ENCODE results near the gene IFNG-AS1. TPM values are rescaled to one million over a fixed set of nuclear protein-coding genes. Genes with fewer than 3 reads are reported as not detected.
A peak's percentile ranks its signal among the peaks of the same experiment; 100 is the strongest.

The IFNG-AS1 gene
- polyA plus RNA-seq, 1 donor from 2014 or later, result not detected

DNA sequence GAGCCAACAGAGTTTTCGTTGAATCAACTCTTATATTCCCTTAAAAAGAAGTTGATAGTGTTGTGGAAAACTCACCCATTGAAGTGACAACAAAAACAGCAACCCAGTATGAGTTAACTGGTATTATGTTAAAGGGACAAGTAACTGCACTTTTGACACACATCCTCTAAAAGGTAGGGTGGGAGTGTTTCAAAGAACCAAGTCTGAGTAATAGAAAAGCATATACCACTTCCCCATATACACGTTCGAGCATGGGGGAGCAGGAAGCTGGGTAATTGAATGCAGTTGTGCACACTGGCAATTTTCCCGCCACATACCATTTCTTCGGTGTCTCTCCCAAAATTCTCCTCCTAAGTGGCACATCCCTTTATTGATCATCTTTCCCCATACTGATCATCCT is 31.5 kb downstream of the IFNG-AS1 start:
- Histone ChIP-seq H3K27me3 (ENCODE audit: insufficient read depth, low read depth, low read length) (no peaks in the 10 kb centered on the region), H4K20me1 (ENCODE audit: insufficient read depth) (no peaks in the 10 kb centered on the region)
- TF ChIP-seq, protein P1, sequence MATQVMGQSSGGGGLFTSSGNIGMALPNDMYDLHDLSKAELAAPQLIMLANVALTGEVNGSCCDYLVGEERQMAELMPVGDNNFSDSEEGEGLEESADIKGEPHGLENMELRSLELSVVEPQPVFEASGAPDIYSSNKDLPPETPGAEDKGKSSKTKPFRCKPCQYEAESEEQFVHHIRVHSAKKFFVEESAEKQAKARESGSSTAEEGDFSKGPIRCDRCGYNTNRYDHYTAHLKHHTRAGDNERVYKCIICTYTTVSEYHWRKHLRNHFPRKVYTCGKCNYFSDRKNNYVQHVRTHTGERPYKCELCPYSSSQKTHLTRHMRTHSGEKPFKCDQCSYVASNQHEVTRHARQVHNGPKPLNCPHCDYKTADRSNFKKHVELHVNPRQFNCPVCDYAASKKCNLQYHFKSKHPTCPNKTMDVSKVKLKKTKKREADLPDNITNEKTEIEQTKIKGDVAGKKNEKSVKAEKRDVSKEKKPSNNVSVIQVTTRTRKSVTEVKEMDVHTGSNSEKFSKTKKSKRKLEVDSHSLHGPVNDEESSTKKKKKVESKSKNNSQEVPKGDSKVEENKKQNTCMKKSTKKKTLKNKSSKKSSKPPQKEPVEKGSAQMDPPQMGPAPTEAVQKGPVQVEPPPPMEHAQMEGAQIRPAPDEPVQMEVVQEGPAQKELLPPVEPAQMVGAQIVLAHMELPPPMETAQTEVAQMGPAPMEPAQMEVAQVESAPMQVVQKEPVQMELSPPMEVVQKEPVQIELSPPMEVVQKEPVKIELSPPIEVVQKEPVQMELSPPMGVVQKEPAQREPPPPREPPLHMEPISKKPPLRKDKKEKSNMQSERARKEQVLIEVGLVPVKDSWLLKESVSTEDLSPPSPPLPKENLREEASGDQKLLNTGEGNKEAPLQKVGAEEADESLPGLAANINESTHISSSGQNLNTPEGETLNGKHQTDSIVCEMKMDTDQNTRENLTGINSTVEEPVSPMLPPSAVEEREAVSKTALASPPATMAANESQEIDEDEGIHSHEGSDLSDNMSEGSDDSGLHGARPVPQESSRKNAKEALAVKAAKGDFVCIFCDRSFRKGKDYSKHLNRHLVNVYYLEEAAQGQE (IDR thresholded peaks at IDR 0.05; ENCODE audit: borderline replicate concordance), result no peak
- TF ChIP-seq POLR2AphosphoS5 (IDR thresholded peaks at IDR 0.05) (no peak), EZH2 (IDR thresholded peaks at IDR 0.05; ENCODE audit: borderline replicate concordance, insufficient read depth, low read length, poor library complexity, severe bottlenecking) (no peak)

DNA sequence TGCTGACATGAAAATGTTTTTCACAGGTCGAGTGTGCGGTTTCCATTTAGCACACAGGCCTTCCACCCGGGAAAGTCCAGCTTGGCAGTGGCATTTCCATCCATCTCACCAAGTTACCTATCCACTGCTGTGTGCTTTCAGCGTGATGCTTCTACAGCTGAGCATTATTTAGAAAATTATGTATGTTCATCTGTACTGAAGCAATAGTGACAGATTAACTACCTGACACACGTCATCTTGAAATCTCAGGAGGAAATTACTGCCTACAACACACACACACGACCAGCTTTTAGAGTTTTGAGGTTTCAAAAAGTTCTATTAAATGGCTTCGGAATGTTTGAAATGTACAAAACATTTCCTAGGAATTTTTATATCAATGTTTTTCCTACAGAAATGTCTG is 39.4 kb downstream of the IFNG-AS1 start:
- Histone ChIP-seq H3K4me3 (ENCODE audit: low read length) (peak overlapping the region; percentile 36), H3K4me2 (ENCODE audit: low read length) (peak overlapping the region; percentile 56), H3K9ac (ENCODE audit: low read length) (no peak overlapping the region), H3F3A (ENCODE audit: insufficient read depth, low read length, poor library complexity, severe bottlenecking) (no peaks in the 10 kb centered on the region), H3K79me2 (replicated peaks; ENCODE audit: insufficient read depth, low read length) (no peaks in the 10 kb centered on the region), H3K27me3 (ENCODE audit: insufficient read depth, low read depth, low read length) (no peaks in the 10 kb centered on the region), H3K27ac (ENCODE audit: low read length) (peak overlapping the region; percentile 16), H3K36me3 (ENCODE audit: insufficient read depth, low read length) (no peaks in the 10 kb centered on the region), H2AFZ (ENCODE audit: low read depth, low read length) (no peak overlapping the region), H4K20me1 (ENCODE audit: insufficient read depth) (no peaks in the 10 kb centered on the region), H3K9me3 (ENCODE audit: low read length) (no peaks in the 10 kb centered on the region), H3K9me2 (ENCODE audit: insufficient read depth, low read length) (no peaks in the 10 kb centered on the region)
- TF ChIP-seq SMC3 (conservative IDR thresholded peaks at IDR 0.05; ENCODE audit: poor library complexity), result no peak
- TF ChIP-seq, protein P1 (IDR thresholded peaks at IDR 0.05; ENCODE audit: borderline replicate concordance), result peak; percentile 21
- peak; percentile 94 for TF ChIP-seq POLR2AphosphoS5 (IDR thresholded peaks at IDR 0.05)
- no peak for TF ChIP-seq TAF1 (IDR thresholded peaks at IDR 0.05; ENCODE audit: low read depth)
- no peak for TF ChIP-seq MXI1 (conservative IDR thresholded peaks at IDR 0.05; ENCODE audit: poor library complexity, severe bottlenecking)
- no peak for TF ChIP-seq RAD21 (conservative IDR thresholded peaks at IDR 0.05)
- no peak for TF ChIP-seq EZH2 (IDR thresholded peaks at IDR 0.05; ENCODE audit: borderline replicate concordance, insufficient read depth, low read length, poor library complexity, severe bottlenecking)
- TF ChIP-seq, protein P2, sequence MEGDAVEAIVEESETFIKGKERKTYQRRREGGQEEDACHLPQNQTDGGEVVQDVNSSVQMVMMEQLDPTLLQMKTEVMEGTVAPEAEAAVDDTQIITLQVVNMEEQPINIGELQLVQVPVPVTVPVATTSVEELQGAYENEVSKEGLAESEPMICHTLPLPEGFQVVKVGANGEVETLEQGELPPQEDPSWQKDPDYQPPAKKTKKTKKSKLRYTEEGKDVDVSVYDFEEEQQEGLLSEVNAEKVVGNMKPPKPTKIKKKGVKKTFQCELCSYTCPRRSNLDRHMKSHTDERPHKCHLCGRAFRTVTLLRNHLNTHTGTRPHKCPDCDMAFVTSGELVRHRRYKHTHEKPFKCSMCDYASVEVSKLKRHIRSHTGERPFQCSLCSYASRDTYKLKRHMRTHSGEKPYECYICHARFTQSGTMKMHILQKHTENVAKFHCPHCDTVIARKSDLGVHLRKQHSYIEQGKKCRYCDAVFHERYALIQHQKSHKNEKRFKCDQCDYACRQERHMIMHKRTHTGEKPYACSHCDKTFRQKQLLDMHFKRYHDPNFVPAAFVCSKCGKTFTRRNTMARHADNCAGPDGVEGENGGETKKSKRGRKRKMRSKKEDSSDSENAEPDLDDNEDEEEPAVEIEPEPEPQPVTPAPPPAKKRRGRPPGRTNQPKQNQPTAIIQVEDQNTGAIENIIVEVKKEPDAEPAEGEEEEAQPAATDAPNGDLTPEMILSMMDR (IDR thresholded peaks at IDR 0.05; ENCODE audit: poor library complexity, severe bottlenecking), result no peak
- TF ChIP-seq EP300 (conservative IDR thresholded peaks at IDR 0.05; ENCODE audit: poor library complexity, severe bottlenecking), result peak; percentile 95

More for the DNA sequence above, 31.5 kb downstream of the IFNG-AS1 start:
- H3F3A ChIP-seq (ENCODE audit: insufficient read depth, low read length, poor library complexity, severe bottlenecking), result no peaks in the 10 kb centered on the region
- no peaks in the 10 kb centered on the region for H3K36me3 ChIP-seq (ENCODE audit: insufficient read depth, low read length)
- no peak overlapping the region for H3K4me3 ChIP-seq (ENCODE audit: low read length)
- no peaks in the 10 kb centered on the region for H3K9me2 ChIP-seq (ENCODE audit: insufficient read depth, low read length)
- no peaks in the 10 kb centered on the region for H3K79me2 ChIP-seq (replicated peaks; ENCODE audit: insufficient read depth, low read length)
- no peak overlapping the region for H3K4me2 ChIP-seq (ENCODE audit: low read length)
- H3K9me3 ChIP-seq (ENCODE audit: low read length), result no peaks in the 10 kb centered on the region
- no peak overlapping the region for H3K9ac ChIP-seq (ENCODE audit: low read length)
- H2AFZ ChIP-seq (ENCODE audit: low read depth, low read length), result no peak overlapping the region
- H3K27ac ChIP-seq (ENCODE audit: low read length), result no peak overlapping the region
